Activated T-helper 1 cell treated with Interleukin-2 at 50 U/mL for 16 hours (primary cell): Measurements from ENCODE around the gene KLF18.
"Not testable (repeated sequence)": the region's sequence is repeated elsewhere in the genome, so short reads cannot be mapped to it uniquely, and the experiment has no call there.

Source experiments
- DNase-seq: peaks from one replicate; pipeline ENCODE4 v3.0.0-alpha.2; 2020; ENCODE audit warnings: low read depth

The KLF18 gene

DNA sequence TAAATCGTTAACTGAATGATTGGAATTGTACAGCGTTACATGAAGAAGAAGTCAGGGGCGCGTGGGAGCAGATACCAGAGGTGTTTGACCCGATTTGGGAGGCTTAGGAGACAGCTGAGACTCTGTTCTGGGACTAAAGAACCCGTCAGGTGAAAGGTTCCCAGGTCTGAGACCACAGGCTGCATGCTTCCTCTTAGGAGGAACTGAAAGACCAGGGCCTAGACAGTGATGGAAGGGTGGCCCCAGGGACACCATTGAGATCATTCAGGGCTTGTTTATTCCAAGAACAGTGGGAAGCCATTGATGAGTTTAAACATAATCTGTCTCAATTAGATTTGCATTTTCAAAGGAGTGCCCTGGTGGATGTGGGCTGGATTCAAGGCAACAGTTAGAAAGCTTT lies 21.9 kb downstream of the KLF18 start:
- no peak for DNase-seq

DNA sequence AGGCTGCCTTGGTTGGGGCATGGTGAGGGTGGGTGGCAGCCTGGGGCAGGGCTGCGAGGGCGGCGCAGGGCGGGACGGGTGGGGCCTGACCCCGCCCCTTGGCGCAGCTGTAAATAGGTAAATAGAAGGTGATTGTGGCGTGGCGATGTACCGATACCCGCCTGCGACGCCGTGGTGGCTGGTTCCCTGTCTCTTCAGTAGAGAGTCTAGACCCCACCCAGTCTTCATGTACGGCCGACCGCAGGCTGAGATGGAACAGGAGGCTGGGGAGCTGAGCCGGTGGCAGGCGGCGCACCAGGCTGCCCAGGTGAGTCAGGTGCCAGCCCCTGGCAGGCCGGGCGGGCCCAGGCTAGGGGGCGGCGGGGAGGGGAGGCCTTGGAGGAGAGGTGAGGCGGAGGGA lies 22.7 kb downstream of the KLF18 start, which contains the start of gene KLF17:
Gene KLF17, plus strand, starts transcription at position 140 of the 400 bp plus-strand sequence. Its CDS starts 87 bp downstream, at position 227.
- DNase-seq: no peak

DNA sequence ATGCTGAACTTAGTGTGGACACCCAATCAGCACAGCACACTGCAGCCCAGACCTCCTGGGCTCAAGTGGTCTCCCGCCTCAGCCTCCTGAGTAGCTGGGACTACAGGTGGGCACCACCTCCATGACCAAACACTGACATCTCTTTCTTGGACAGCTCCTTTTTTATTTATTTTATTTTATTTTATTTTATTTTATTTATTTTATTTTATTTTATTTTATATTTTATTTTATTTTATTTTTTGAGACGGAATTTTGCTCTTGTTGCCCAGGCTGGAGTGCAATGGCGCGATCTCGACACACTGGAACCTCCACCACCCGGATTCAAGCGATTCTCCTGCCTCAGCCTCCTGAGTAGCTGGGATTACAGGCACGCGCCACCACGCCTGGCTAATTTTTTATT lies 24.2 kb downstream of the KLF18 start:
- not testable (repeated sequence) for DNase-seq

DNA sequence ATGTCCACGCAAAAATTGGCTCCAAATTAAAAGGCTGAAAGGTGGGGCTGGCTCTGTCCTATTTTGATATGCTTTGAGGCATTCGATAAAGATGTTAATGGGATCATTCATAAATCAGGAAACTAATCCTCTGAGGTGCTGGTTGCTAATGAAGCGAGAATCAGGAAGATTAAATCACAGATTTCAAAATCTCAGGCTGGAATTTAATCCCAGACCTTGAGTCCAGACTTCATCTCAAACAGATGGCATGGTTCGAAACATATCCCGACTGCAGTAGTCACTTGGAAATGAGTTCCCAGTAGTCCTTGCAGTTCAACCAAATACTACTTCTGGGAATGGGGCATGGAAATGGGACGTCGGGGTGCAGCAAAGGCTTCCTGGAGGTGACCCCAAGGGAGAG lies 27.3 kb downstream of the KLF18 start:
- no peak for DNase-seq

GRCh38 chr1:44113095-44113609 lies 28.3 kb downstream of the KLF18 start:
- no peak for DNase-seq

GRCh38 chr1:44112486-44112885 lies 28.9 kb downstream of the KLF18 start:
- DNase-seq: no peak

- DNase-seq: no peak
Measured at GRCh38 chr1:44111861-44112260, 29.6 kb downstream of the KLF18 start.

DNA sequence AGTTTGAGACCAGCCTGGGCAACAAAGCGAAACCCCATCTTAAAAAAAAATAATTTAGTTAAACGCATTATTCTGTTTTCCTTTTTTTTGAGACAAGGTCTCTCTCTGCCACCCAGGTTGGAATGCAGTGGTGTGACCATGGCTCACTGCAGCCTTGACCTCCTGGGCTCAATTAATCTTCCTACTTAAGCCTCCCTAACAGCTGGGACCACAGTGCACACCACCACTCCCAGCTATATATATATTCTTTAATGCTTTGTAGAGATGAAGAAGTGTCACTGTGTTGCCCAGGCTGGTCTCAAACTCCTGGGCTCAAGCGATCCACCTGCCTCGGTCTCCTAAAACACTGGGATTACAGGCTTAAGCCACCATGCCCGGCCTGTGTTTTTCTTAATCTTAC lies 30.5 kb downstream of the KLF18 start:
- DNase-seq: no peak

DNA sequence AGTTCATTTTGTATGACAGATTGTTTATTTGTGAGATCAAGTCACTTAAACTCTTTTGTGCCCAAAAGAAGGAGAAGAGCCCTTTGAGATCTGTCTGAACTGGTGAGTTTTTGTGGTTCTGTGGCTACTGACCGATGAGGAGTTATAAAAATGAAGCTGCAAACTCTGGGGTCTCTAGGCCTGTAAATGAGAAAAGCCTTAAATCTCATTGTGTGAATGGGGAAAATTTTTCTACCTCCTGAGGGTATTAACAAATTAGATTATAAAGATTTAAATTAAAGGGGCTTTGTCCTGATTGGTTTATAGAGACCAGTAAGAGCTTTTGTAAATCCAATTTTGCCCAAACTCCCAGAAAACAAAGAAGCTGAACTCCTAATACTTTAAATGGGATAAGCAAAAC lies 32.5 kb downstream of the KLF18 start:
- no peak for DNase-seq

DNA sequence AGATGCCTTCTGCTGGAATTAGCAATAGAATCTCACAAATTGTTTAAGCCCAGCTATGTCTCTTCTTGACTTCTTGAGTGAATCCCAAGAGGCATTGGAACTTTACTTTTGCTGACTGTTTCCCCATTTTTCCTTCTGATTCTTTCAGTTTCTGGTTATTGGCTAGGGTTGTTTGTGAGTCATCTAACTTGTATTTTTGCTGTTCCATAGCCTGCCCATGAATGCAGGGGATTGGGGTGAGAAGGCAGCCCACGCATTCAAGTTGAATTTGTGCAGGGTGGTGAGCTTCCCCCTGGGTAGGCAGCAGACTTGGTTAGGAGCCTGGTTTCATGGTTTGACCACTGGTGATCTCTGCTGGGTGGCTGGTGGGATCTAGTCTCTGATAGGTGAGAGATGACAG lies 33.2 kb downstream of the KLF18 start:
- DNase-seq: no peak

DNA sequence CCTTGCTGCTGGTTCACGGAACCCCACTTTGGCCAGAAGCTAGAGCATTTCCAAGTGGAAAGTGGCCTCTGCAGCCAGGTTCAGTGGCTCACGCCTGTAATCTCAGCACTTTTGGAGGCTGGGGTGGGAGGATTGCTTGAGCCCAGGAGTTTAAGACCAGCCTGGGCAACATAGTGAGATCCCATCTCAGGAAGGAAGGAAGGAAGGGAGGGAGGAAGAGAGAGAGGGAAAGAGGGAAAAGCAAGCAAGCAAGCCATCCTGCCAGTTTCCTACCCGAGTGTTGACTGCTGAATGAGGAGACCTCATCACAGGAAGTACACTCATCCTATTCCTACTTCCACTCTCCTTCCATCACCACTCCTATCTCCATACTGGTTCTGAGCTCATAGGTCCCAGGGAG lies 35.6 kb downstream of the KLF18 start:
- no peak for DNase-seq

DNA sequence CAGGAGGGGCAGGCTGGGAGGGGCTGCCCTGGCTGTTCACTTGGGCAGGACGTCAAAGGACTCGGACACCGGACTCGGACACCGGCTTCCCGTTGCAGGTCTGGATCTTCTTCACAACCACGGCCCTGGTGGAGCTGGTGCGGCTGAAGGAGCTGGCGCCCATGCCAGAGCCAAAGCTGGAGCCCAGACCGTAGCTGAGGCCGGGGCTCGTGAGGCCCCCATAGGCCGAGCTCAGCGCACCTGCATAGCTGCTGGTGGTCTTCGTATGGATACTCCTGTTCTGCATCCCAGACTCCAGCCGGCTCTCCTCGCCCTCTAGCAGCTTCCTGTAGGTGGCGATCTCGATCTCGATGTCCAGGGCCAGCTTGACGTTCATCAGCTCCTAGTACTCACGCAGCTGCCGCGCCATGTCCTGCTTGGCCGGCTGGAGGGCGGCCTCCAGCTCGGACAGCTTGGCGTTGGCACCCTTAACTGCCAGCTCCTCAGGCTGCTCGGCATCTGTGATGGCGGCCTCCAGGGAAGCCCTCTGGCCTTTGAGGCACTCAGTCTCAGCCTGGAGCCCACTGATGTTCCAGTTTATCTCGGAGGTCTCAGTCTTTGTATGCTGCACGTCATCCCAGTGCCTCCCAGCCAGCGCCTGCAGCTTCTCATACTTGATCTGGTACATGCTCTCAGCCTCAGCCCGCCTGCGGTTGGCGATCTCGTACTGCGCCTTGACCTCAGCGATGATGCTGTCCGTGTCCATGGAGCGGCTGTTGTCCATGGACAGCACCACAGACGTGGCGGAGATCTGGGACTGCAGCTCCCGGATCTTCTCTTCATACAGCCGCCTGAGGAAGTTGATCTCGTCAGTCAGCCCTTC lies 37.9 kb downstream of the KLF18 start:
- DNase-seq: no peak

GRCh38 chr1:44101328-44101727 lies 40.1 kb downstream of the KLF18 start:
- no peak for DNase-seq

DNA sequence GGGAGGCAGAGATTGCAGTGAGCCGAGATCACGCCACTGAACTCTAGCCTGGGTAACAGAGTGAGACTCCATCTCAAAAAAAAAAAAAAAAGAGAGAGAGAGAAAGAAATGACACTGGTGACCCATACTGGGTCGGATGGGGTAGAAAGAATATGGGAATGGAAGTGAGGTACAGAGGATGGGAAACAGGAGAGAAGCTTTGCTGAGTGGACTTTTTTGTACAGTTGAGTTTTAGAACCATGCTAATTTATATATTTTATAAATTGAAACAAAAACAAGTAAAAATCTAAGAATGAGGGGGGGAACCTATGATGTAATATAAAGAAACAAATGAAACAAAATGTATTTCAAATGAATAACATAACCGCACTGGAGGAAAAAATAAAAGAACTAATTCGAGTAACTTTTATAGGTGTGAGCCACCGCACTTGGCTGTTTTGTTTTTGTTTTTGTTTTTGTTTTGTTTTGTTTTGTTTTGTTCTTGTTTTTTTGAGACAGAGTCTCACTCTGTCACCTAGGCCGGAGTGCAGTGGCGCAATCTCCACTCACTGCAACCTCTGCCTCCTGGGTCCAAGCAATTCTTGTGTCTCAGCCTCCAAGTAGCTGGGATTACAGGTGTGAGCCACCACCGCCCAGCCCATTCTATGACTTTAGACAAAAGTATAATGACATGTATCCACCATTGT lies 41.1 kb downstream of the KLF18 start:
- DNase-seq: no peak

DNA sequence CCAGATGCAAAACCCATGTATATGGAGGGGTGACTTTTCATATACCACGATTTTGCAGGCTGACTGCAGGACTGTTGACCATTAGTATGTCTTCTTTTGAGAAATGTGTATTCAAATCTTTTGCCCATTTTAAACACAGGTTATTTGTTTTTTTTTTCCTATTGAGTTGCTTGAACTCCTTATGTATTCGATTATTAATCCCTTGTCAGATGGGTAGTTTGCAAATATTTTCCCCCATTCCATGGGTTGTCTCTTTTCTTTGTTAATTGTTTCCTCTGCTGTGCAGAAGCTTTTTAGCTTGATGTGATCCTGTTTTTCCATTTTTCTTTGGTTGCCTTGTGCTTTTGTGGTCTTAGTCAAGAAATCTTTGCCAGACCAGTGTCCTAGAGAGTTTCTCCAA lies 47.4 kb downstream of the KLF18 start:
- no peak for DNase-seq

- no peak for DNase-seq
Measured at GRCh38 chr1:44090429-44091252, 50.8 kb downstream of the KLF18 start.

DNA sequence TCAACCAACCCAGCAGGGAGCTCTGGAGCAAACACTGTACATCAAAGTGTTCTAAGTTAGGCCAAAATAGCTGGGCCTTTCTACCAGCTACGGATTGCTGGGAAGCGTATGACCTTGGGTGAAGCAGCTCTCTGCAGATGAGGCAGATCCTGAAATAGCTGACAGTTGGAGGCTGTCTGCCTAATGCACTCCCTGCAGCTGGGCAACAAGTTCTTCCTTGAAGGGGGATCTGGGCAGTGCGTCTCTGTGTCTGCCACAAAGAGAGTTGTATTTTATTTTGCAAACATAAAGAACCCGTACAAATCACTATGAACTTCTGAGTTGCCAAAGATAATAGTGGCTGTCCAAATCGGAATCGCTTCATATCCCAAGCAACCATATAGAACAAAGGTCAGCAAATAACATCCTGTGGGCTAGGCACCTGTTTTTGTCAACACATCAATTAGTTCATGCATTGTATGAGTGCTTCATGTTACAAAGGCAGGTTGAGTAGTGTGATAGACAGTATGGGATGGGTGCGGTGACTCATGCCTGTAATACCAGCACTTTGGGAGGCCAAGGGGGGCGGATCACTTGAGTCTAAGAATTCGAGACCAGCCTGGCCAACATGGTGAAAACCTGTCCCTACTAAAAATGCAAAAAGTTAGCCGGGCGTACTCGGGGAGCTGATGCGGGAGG lies 51.9 kb downstream of the KLF18 start:
- no peak for DNase-seq
